H1 (cell line): ENCODE data around the gene ASCL1. TPM values are rescaled to one million over a fixed set of nuclear protein-coding genes. Genes with fewer than 3 reads are reported as not detected.
A peak's percentile ranks its signal among the peaks of the same experiment; 100 is the strongest.

ENCODE experiments used
- CTCF ChIA-PET: fragments of 300-600 bp; sonication (Branson Sonifier 250); formaldehyde crosslinking; loops from one replicate; lab custom pipeline; 2021; ENCODE audit not compliant: partially characterized antibody; lab: Charles Lee
- POLR2A ChIA-PET: fragments of 300-600 bp; sonication (Branson Sonifier 250); formaldehyde crosslinking; loops from one replicate; lab custom pipeline; 2021; ENCODE audit warnings: inconsistent platforms; ENCODE audit not compliant: partially characterized antibody; lab: Charles Lee
- DNase-seq, 2 experiments: peaks; one replicate each; pipeline versions ENCODE4 v3.0.0 to v3.0.0-alpha.2; 2010 to 2022; ENCODE audit warnings: low spot score in 2 of 2, low read depth in 1 of 2, mixed read lengths in 1 of 2
- FAIRE-seq: peaks from 2 replicates; lab custom pipeline; 2011; peaks lifted over from hg19 to GRCh38; lab: Jason Lieb, UNC
- H2AFZ ChIP-seq: 2 replicates; pipeline ENCODE4 v1.8.1; 2012; ENCODE audit warnings: low read length, inconsistent platforms
- H2AK5ac ChIP-seq: 2 replicates; pipeline ENCODE4 v1.6.1; 2013; ENCODE audit warnings: low read depth, low read length
- H2BK120ac ChIP-seq: replicated peaks from 2 replicates; pipeline ENCODE3; 2013; ENCODE audit warnings: low read depth, low read length, inconsistent platforms
- H2BK12ac ChIP-seq: 2 replicates; pipeline ENCODE4 v1.6.1; 2013; ENCODE audit warnings: low read depth, low read length
- H2BK15ac ChIP-seq: 2 replicates; pipeline ENCODE4 v1.6.1; 2013; ENCODE audit warnings: low read length
- H2BK20ac ChIP-seq: 2 replicates; pipeline ENCODE4 v1.6.1; 2013; ENCODE audit warnings: low read length
- H2BK5ac ChIP-seq: 2 replicates; pipeline ENCODE4 v1.6.1; 2013; ENCODE audit warnings: low read depth, low read length
- H3K14ac ChIP-seq: 2 replicates; pipeline ENCODE4 v1.6.1; 2013; ENCODE audit warnings: inconsistent platforms; ENCODE audit not compliant: insufficient read length
- H3K18ac ChIP-seq: 2 replicates; pipeline ENCODE4 v1.6.1; 2013; ENCODE audit warnings: low read length; ENCODE audit errors: extremely low read depth
- H3K23ac ChIP-seq: 2 replicates; pipeline ENCODE4 v1.6.1; 2013; ENCODE audit warnings: inconsistent platforms; ENCODE audit not compliant: insufficient read length
- H3K23me2 ChIP-seq: 2 replicates; pipeline ENCODE4 v1.6.1; 2013; ENCODE audit warnings: low read depth, low read length
- H3K27ac ChIP-seq: 2 replicates; pipeline ENCODE4 v1.6.1; 2011; ENCODE audit warnings: low read depth, low read length, inconsistent platforms
- H3K27me3 ChIP-seq, 4 experiments: replicated peaks in 1 of 4; 1 replicate in 1 of 4; 2 replicates in 3 of 4; pipeline versions ENCODE4 v1.6.1 to v1.8.1; 2011 to 2013; ENCODE audit warnings: low read length in 3 of 4, mild to moderate bottlenecking in 3 of 4, inconsistent platforms in 2 of 4, mixed read lengths in 2 of 4, moderate library complexity in 1 of 4; ENCODE audit not compliant: control insufficient read depth in 3 of 4, insufficient read depth in 3 of 4; ENCODE audit errors: extremely low read depth in 1 of 4
- H3K36me3 ChIP-seq, 4 experiments: 2 replicates each; pipeline versions ENCODE4 v1.6.1 to v1.8.1; 2011 to 2013; ENCODE audit warnings: mild to moderate bottlenecking in 4 of 4, low read length in 3 of 4, moderate library complexity in 2 of 4, control low read depth in 1 of 4, inconsistent platforms in 1 of 4; ENCODE audit not compliant: insufficient read depth in 4 of 4, control insufficient read depth in 2 of 4
- H3K4ac ChIP-seq: replicated peaks from 2 replicates; pipeline ENCODE3; 2013; ENCODE audit warnings: low read length, low read depth, mixed read lengths, inconsistent platforms; ENCODE audit not compliant: insufficient read length
- H3K4me1 ChIP-seq, 4 experiments: replicated peaks in 1 of 4; 1 replicate in 1 of 4; 2 replicates in 3 of 4; pipeline versions ENCODE4 v1.6.1 to v1.8.1; 2011 to 2013; ENCODE audit warnings: low read length in 3 of 4, inconsistent platforms in 2 of 4, mixed read lengths in 1 of 4; ENCODE audit not compliant: insufficient read depth in 4 of 4, control insufficient read depth in 3 of 4
- H3K4me2 ChIP-seq, 2 experiments: 2 replicates each; pipeline versions ENCODE4 v1.6.1 to v1.8.1; 2011 to 2013; ENCODE audit warnings: low read depth in 2 of 2, low read length in 2 of 2, control low read depth in 1 of 2, inconsistent platforms in 1 of 2, mild to moderate bottlenecking in 1 of 2; ENCODE audit not compliant: insufficient read depth in 1 of 2
- H3K4me3 ChIP-seq, 4 experiments: fragments of 200-600, 300-600 bp in 1 of 4; sonication (generic), shearing (Covaris generic), sonication (Bioruptor Twin) in 1 of 4; 2 replicates each; pipeline versions ENCODE4 v1.5.1 to v1.8.1; 2011 to 2016; ENCODE audit warnings: low read length in 4 of 4, low read depth in 3 of 4, control low read depth in 2 of 4, inconsistent platforms in 2 of 4, mild to moderate bottlenecking in 2 of 4, mixed read lengths in 1 of 4, moderate library complexity in 1 of 4; ENCODE audit not compliant: insufficient read depth in 2 of 4; ENCODE audit errors: extremely low read depth in 1 of 4
- H3K56ac ChIP-seq: replicated peaks from 2 replicates; pipeline ENCODE3; 2013; ENCODE audit warnings: low read depth, mild to moderate bottlenecking, mixed read lengths, low read length, inconsistent platforms; ENCODE audit not compliant: insufficient read length
- H3K79me1 ChIP-seq: 2 replicates; pipeline ENCODE4 v1.6.1; 2013; ENCODE audit warnings: low read depth, low read length, control low read depth
- H3K79me2 ChIP-seq, 2 experiments: 2 replicates each; pipeline versions ENCODE4 v1.6.1 to v1.8.1; 2012 to 2013; ENCODE audit warnings: low read length in 2 of 2, mild to moderate bottlenecking in 2 of 2, inconsistent platforms in 1 of 2; ENCODE audit not compliant: insufficient read depth in 2 of 2, control insufficient read depth in 1 of 2
- H3K9ac ChIP-seq, 4 experiments: replicated peaks in 1 of 4; 1 replicate in 1 of 4; 2 replicates in 3 of 4; pipeline versions ENCODE4 v1.6.1 to v1.8.1; 2011 to 2013; ENCODE audit warnings: low read depth in 3 of 4, low read length in 3 of 4, control low read depth in 2 of 4, mild to moderate bottlenecking in 2 of 4, moderate library complexity in 2 of 4, inconsistent platforms in 1 of 4; ENCODE audit errors: extremely low read depth in 1 of 4
- H3K9me3 ChIP-seq, 2 experiments: 2 replicates each; pipeline versions ENCODE4 v1.6.1 to v1.8.1; 2012 to 2013; ENCODE audit warnings: mild to moderate bottlenecking in 2 of 2, moderate library complexity in 2 of 2, control low read depth in 1 of 2, inconsistent platforms in 1 of 2, low read depth in 1 of 2, low read length in 1 of 2, mixed read lengths in 1 of 2; ENCODE audit not compliant: insufficient read depth in 2 of 2
- H4K20me1 ChIP-seq, 2 experiments: replicated peaks in 1 of 2; 2 replicates each; pipeline versions ENCODE3 to v1.8.1; 2011 to 2013; ENCODE audit warnings: inconsistent platforms in 2 of 2, low read length in 2 of 2, mild to moderate bottlenecking in 1 of 2; ENCODE audit not compliant: insufficient read depth in 2 of 2, control insufficient read depth in 1 of 2
- H4K5ac ChIP-seq: 2 replicates; pipeline ENCODE4 v1.6.1; 2013; ENCODE audit warnings: low read length, low read depth, mixed read lengths, inconsistent platforms; ENCODE audit not compliant: insufficient read length
- H4K8ac ChIP-seq: 2 replicates; pipeline ENCODE4 v1.8.0; 2013; ENCODE audit warnings: mild to moderate bottlenecking, moderate library complexity, low read length, inconsistent platforms; ENCODE audit not compliant: insufficient read depth; ENCODE audit errors: extremely low read depth
- H4K91ac ChIP-seq: replicated peaks from 2 replicates; pipeline ENCODE3; 2013; ENCODE audit warnings: low read length, mixed read lengths, inconsistent platforms; ENCODE audit not compliant: insufficient read length
- BACH1 ChIP-seq: IDR thresholded peaks from 2 replicates; pipeline ENCODE4 v1.6.1; 2012; ENCODE audit warnings: low read length, improper control_type of control experiment
- CBX8 ChIP-seq: fragments of 300-800, 300-1000 bp; sonication (generic); IDR thresholded peaks from 2 replicates; pipeline ENCODE4 v1.7.1; 2016; ENCODE audit warnings: low read depth, low read length, borderline replicate concordance
- EGR1 ChIP-seq: IDR thresholded peaks from 2 replicates; pipeline ENCODE4 v1.6.1; 2011; ENCODE audit warnings: low read depth, low read length, borderline replicate concordance
- GTF2F1 ChIP-seq: IDR thresholded peaks from 2 replicates; pipeline ENCODE4 v1.6.1; 2012; ENCODE audit warnings: low read depth, low read length, improper control_type of control experiment, borderline replicate concordance
- WGBS, 2 experiments: shearing (Covaris generic) in 1 of 2; methylation state at CpG; one replicate each; pipeline versions ENCODE4 v1.1.6 to v1.1.7; 2013 to 2015; ENCODE audit warnings: low lambda C conversion rate in 2 of 2, mixed read lengths in 2 of 2, inconsistent platforms in 1 of 2, low coverage in 1 of 2, missing lambda C conversion rate in 1 of 2; ENCODE audit not compliant: insufficient replicate concordance in 2 of 2, insufficient coverage in 1 of 2, insufficient read length in 1 of 2; ENCODE audit errors: extremely low coverage in 1 of 2, missing lambda C conversion rate in 1 of 2; 5-methylcytosine and 5-hydroxymethylcytosine counted together
- polyA plus RNA-seq, 7 experiments: library from polyadenylated mRNA; depleted of rRNA in 3 of 7; stranded (reverse) in 5 of 7; unstranded in 2 of 7; fragments of >200 nt in 5 of 7; fragments of 200-250 nt in 2 of 7; gene quantifications; 1 replicate in 5 of 7; 2 replicates in 1 of 7; 4 replicates in 1 of 7; pipeline versions ENCODE4 v1.2.1 to v1.2.3, GENCODE V29; 2011 to 2013; ENCODE audit warnings: missing spikeins in 2 of 7, mixed read lengths in 2 of 7
- total RNA-seq: library from RNA; stranded (reverse); fragmentation: NEBNext Ultra II Directional; extraction: Animal tissue kit (Norgen Biotek cat#: 25700); gene quantifications from 2 replicates; pipeline ENCODE4 v1.2.1, GENCODE V29; 2021

The ASCL1 gene
- total and polyA plus RNA-seq, 2 of the 8 experiments (the other 6 are each of a cell fraction or from before 2014, with no cell fraction given) = 0.12 TPM; not detected in 1

DNA sequence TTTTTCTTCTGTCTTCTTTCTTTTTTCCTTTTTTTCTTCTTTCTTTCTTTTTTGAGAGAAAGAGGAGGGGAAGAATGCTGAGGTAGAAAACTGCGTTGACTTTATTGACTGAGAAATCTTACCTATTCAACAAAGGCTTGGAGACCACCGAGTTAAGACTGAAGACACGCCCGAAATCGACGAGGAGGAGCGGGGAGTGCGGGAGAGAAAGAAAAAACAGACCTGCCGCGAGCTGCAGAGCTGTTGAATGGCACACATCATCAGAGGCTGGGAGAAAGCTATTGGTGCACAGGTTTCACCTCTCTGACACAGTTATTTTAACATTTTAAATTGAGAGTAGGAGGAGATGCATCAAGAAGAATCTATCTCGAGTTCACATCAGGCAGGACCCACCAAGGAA, 5.1 kb downstream of the ASCL1 start:
- peaks cover 80 to 99% (median 94%) of the 10 kb centered on the region in 4 experiments for H3K27me3 ChIP-seq
- H2BK5ac ChIP-seq = no peak overlapping the region
- H4K91ac ChIP-seq = no peak overlapping the region
- no peak overlapping the region for H3K27ac ChIP-seq
- peaks cover 12 to 38% of the 10 kb centered on the region in 2 experiments for H4K20me1 ChIP-seq
- no peak overlapping the region for H2BK120ac ChIP-seq
- H3K9me3 ChIP-seq = peaks cover 8 to 12% of the 10 kb centered on the region in 2 experiments; a peak in 3 of 4 replicates
- no peak overlapping the region for H2AK5ac ChIP-seq
- H3K79me1 ChIP-seq = no peaks in the 10 kb centered on the region
- ChIA-PET POLR2A (no interaction called here), CTCF (interaction anchor here (1.0 to 5.6 kb wide), 7 partner anchors 13 to 586 kb away, joined by 3 to 37 read pairs (median 5); no protein-coding TSS in a partner anchor)
- no peak overlapping the region for H4K8ac ChIP-seq
- FAIRE-seq = no peak
- H3K23me2 ChIP-seq = peaks cover 22% of the 10 kb centered on the region
- TF ChIP-seq GTF2F1 (no peak), CBX8 (0 out of 2 replicates have a peak, but pooled peaks have one; percentile 51), BACH1 (no peak), EGR1 (no peak)
- peaks cover 0 to 7% (median 0%) of the 10 kb centered on the region in 4 experiments; a peak in 1 of 8 replicates for H3K36me3 ChIP-seq
- peaks cover 3 to 19% (median 9%) of the 10 kb centered on the region in 4 experiments; a peak in 5 of 7 replicates for H3K4me1 ChIP-seq
- peak overlapping the region; percentile 25 to 40; a peak in 2 of 4 replicates for H3K4me2 ChIP-seq
- no peak overlapping the region for H3K14ac ChIP-seq
- H2BK20ac ChIP-seq = no peak overlapping the region
- H4K5ac ChIP-seq = no peak overlapping the region
- H3K9ac ChIP-seq = no peak overlapping the region
- no peaks in the 10 kb centered on the region for H3K79me2 ChIP-seq
- H3K4me3 ChIP-seq = peak overlapping the region in 1 of 4 experiments; percentile 33; a peak in 1 of 8 replicates
- no peak overlapping the region for H2AFZ ChIP-seq
- no peak overlapping the region for H2BK15ac ChIP-seq
- no peak overlapping the region for H2BK12ac ChIP-seq
- H3K23ac ChIP-seq = no peak overlapping the region
- no peak for DNase-seq
- H3K4ac ChIP-seq = no peak overlapping the region
- WGBS, 2 experiments = 5% methylated on average over 11 of the region's 11 CpGs; no CpG with 5 or more reads in 1 of the 2 experiments
- H3K18ac ChIP-seq = no peak overlapping the region
- H3K56ac ChIP-seq = no peak overlapping the region
